ENCODE measurements around the gene CCDC185.
"Not testable (repeated sequence)": the region's sequence is repeated elsewhere in the genome, so short reads cannot be mapped to it uniquely, and the experiment has no call there.

Gene CCDC185

DNA sequence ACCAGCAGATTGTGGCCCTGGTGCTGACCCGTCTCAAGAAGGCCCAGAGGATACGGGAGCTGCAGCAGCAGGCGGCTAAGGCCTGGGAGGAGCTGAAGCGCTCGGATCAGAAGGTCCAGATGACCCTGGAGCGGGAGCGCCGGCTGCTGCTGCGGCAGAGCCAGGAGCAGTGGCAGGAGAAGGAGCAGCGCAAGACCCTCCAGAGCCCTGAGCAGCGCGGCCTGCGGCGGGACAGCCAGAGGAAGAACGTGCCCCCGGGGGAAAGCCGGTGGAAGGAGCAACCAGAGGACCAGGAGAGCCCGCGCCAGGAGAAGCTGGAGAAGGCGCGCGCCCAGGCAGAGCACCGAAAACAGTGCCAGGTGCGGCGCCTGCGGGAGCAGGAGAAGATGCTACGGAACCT is 1.0 kb downstream of the CCDC185 start:
- Histone ChIP-seq H3K27ac (ENCODE audit: insufficient read depth in 1 of 2, low read depth in 1 of 2, low read length in 2 of 2, poor library complexity in 1 of 2, severe bottlenecking in 2 of 2) (no peak overlapping the region), H3K36me3 (ENCODE audit: control insufficient read depth in 4 of 4, insufficient read depth in 4 of 4, low read length in 3 of 4) (no peaks in the 10 kb centered on the region), H3K4me3 (ENCODE audit: control insufficient read depth in 1 of 7, extremely low read depth in 1 of 7, insufficient read depth in 4 of 7, low read depth in 2 of 7, low read length in 6 of 7) (no peak overlapping the region), H3K27me3 (replicated peaks in 2 of 5; ENCODE audit: control insufficient read depth in 4 of 5, insufficient read depth in 5 of 5, low read length in 4 of 5) (peaks cover 10 to 57% (median 20%) of the 10 kb centered on the region in 5 experiments), H3K4me1 (ENCODE audit: control extremely low read depth in 1 of 4, control insufficient read depth in 4 of 4, insufficient read depth in 4 of 4, low read length in 3 of 4) (peaks cover 0 to 8% (median 4%) of the 10 kb centered on the region in 4 experiments), H3K9me3 (ENCODE audit: control extremely low read depth in 1 of 5, control insufficient read depth in 4 of 5, insufficient read depth in 2 of 5, low read depth in 1 of 5, low read length in 4 of 5) (peaks cover 0 to 5% (median 1%) of the 10 kb centered on the region in 5 experiments)
- DNase-seq, result no peak
- WGBS (ENCODE audit: insufficient coverage), result 96% methylated on average over 25 of the region's 27 CpGs
- ChIA-PET CTCF (no interaction called here), POLR2A (no interaction called here)

- H3K4me1 ChIP-seq (ENCODE audit: control extremely low read depth in 1 of 4, control insufficient read depth in 4 of 4, insufficient read depth in 4 of 4, low read length in 3 of 4), result peaks cover 0 to 8% (median 4%) of the 10 kb centered on the region in 4 experiments
- no peaks in the 10 kb centered on the region for H3K36me3 ChIP-seq (ENCODE audit: control insufficient read depth in 4 of 4, insufficient read depth in 4 of 4, low read length in 3 of 4)
- no peak overlapping the region for H3K27ac ChIP-seq (ENCODE audit: insufficient read depth in 1 of 2, low read depth in 1 of 2, low read length in 2 of 2, poor library complexity in 1 of 2, severe bottlenecking in 2 of 2)
- ChIA-PET CTCF (no interaction called here), POLR2A (no interaction called here)
- no peak for DNase-seq
- no peak overlapping the region for H3K4me3 ChIP-seq (ENCODE audit: control insufficient read depth in 1 of 7, extremely low read depth in 1 of 7, insufficient read depth in 4 of 7, low read depth in 2 of 7, low read length in 6 of 7)
- WGBS (ENCODE audit: insufficient coverage), result 95% methylated on average over 13 of the region's 13 CpGs
- peaks cover 10 to 54% (median 20%) of the 10 kb centered on the region in 5 experiments for H3K27me3 ChIP-seq (replicated peaks in 2 of 5; ENCODE audit: control insufficient read depth in 4 of 5, insufficient read depth in 5 of 5, low read length in 4 of 5)
- peaks cover 0 to 5% (median 1%) of the 10 kb centered on the region in 5 experiments for H3K9me3 ChIP-seq (ENCODE audit: control extremely low read depth in 1 of 5, control insufficient read depth in 4 of 5, insufficient read depth in 2 of 5, low read depth in 1 of 5, low read length in 4 of 5)
Measured at GRCh38 chr1:223394706-223395105, 1.5 kb downstream of the CCDC185 start.

DNA sequence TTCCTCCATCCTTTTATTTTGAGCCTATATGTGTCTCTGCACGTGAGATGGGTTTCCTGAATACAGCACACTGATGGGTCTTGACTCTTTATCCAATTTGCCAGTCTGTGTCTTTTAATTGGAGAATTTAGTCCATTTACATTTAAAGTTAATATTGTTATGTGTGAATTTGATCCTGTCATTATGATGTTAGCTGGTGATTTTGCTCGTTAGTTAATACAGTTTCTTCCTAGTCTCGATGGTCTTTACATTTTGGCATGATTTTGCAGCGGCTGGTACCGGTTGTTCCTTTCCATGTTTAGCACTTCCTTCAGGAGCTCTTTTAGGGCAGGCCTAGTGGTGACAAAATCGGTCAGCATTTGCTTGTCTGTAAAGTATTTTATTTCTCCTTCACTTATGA is 6.2 kb downstream of the CCDC185 start:
- H3K36me3 ChIP-seq (ENCODE audit: control insufficient read depth in 4 of 4, insufficient read depth in 4 of 4, low read length in 3 of 4); H3K4me3 ChIP-seq (ENCODE audit: control insufficient read depth in 1 of 7, extremely low read depth in 1 of 7, insufficient read depth in 4 of 7, low read depth in 2 of 7, low read length in 6 of 7); H3K9me3 ChIP-seq (ENCODE audit: control extremely low read depth in 1 of 5, control insufficient read depth in 4 of 5, insufficient read depth in 2 of 5, low read depth in 1 of 5, low read length in 4 of 5); H3K27me3 ChIP-seq (replicated peaks in 2 of 5; ENCODE audit: control insufficient read depth in 4 of 5, insufficient read depth in 5 of 5, low read length in 4 of 5); POLR2A ChIA-PET; CTCF ChIA-PET; H3K4me1 ChIP-seq (ENCODE audit: control extremely low read depth in 1 of 4, control insufficient read depth in 4 of 4, insufficient read depth in 4 of 4, low read length in 3 of 4); H3K27ac ChIP-seq (ENCODE audit: insufficient read depth in 1 of 2, low read depth in 1 of 2, low read length in 2 of 2, poor library complexity in 1 of 2, severe bottlenecking in 2 of 2); DNase-seq: not testable (repeated sequence)
- WGBS (ENCODE audit: insufficient coverage), result no CpG with 5 or more reads among the region's 6 CpGs

DNA sequence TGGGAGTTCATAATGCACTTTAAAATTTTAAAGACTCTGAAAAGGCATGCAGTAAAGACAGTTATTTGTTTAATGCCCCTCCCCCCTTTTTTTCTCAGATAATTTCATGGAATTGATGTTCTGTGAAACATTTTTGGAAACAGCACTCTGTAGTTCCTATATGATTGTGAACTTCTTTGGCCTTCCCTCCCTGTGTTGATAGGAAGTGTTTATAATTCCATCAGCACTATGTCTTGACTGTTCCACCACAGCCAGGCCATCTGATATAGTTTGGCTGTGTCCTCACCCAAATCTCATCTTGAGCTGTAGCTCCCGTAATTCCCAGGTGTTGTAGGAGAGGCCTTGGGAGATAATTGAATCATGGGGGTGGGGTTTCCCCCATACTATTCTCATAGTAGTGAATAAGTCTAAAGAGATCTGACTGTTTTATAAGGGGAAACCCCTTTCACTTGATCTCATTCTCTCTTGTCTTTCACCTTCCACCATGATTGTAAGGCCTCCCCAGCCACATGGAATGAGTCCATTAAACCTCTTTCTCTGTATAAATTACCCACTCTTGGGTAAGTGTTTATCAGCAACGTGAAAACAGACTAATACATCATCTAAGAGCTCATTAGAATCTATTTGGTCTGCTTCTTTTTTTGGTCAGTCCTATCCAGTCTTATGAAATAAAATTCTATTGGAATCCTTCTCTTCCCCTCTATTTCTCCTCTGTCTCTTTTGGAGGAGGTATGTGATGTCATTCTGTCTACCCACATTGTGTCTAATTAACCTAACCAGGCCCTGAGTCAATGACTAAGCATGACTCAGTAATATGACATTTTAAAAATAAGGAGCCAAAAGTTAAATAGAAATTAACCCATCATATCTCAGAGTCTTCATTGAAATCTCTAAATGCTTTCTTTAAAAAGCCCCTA is 8.9 kb downstream of the CCDC185 start:
- H3K4me1 ChIP-seq (ENCODE audit: control extremely low read depth in 1 of 4, control insufficient read depth in 4 of 4, insufficient read depth in 4 of 4, low read length in 3 of 4), result no peaks in the 10 kb centered on the region
- WGBS (ENCODE audit: insufficient coverage), result no CpG with 5 or more reads among the region's 2 CpGs
- H3K36me3 ChIP-seq (ENCODE audit: control insufficient read depth in 4 of 4, insufficient read depth in 4 of 4, low read length in 3 of 4), result no peaks in the 10 kb centered on the region
- no peaks in the 10 kb centered on the region for H3K27me3 ChIP-seq (replicated peaks in 2 of 5; ENCODE audit: control insufficient read depth in 4 of 5, insufficient read depth in 5 of 5, low read length in 4 of 5)
- DNase-seq, result peak; percentile 16 to 61 (median 50)
- ChIA-PET POLR2A (no interaction called here), CTCF (no interaction called here)
- no peak overlapping the region for H3K27ac ChIP-seq (ENCODE audit: insufficient read depth in 1 of 2, low read depth in 1 of 2, low read length in 2 of 2, poor library complexity in 1 of 2, severe bottlenecking in 2 of 2)
- peaks cover 0 to 4% (median 0%) of the 10 kb centered on the region in 5 experiments for H3K9me3 ChIP-seq (ENCODE audit: control extremely low read depth in 1 of 5, control insufficient read depth in 4 of 5, insufficient read depth in 2 of 5, low read depth in 1 of 5, low read length in 4 of 5)
- H3K4me3 ChIP-seq (ENCODE audit: control insufficient read depth in 1 of 7, extremely low read depth in 1 of 7, insufficient read depth in 4 of 7, low read depth in 2 of 7, low read length in 6 of 7), result no peak overlapping the region

- no peak for DNase-seq
- peaks cover 0 to 4% (median 0%) of the 10 kb centered on the region in 5 experiments for H3K9me3 ChIP-seq (ENCODE audit: control extremely low read depth in 1 of 5, control insufficient read depth in 4 of 5, insufficient read depth in 2 of 5, low read depth in 1 of 5, low read length in 4 of 5)
- 86% methylated on average over 1 of the region's 2 CpGs for WGBS (ENCODE audit: insufficient coverage)
- no peaks in the 10 kb centered on the region for H3K36me3 ChIP-seq (ENCODE audit: control insufficient read depth in 4 of 4, insufficient read depth in 4 of 4, low read length in 3 of 4)
- no peak overlapping the region for H3K4me3 ChIP-seq (ENCODE audit: control insufficient read depth in 1 of 7, extremely low read depth in 1 of 7, insufficient read depth in 4 of 7, low read depth in 2 of 7, low read length in 6 of 7)
- H3K27me3 ChIP-seq (replicated peaks in 2 of 5; ENCODE audit: control insufficient read depth in 4 of 5, insufficient read depth in 5 of 5, low read length in 4 of 5), result no peaks in the 10 kb centered on the region
- H3K27ac ChIP-seq (ENCODE audit: insufficient read depth in 1 of 2, low read depth in 1 of 2, low read length in 2 of 2, poor library complexity in 1 of 2, severe bottlenecking in 2 of 2), result no peak overlapping the region
- H3K4me1 ChIP-seq (ENCODE audit: control extremely low read depth in 1 of 4, control insufficient read depth in 4 of 4, insufficient read depth in 4 of 4, low read length in 3 of 4), result no peaks in the 10 kb centered on the region
- ChIA-PET POLR2A (no interaction called here), CTCF (no interaction called here)
Measured at GRCh38 chr1:223402790-223403142, 9.6 kb downstream of the CCDC185 start.

DNA sequence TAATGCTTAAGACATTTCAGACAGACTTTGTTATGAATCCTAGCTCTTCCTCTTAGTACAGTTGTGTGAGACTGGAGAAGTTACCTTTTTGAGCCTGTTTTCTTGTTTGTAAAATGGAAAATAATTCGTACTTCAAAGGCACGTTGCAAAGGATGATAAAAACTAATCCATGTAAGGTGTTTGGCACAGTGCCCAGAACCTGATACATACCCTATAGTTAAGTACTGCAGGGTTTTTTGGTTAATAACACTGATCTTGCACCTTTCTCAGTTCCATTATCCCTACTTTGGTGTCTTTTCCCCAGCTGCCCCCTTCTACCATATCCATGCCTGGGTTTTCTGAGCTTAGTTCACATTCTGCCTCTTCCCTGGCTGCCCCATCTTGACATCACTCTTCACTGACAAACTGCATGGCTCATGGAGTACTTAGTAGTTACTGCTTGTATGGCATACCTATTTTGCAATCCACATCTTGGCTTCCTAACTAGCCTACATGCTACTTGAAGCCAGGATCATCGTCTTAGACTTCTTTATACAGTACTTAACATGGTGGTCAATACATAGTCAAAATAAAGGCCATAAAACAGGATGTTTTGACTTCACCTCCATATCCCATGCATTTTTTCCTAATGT is 10.1 kb downstream of the CCDC185 start:
- CTCF ChIA-PET, result no interaction called here
- DNase-seq, result no peak

GRCh38 chr1:223405507-223405906 is 12.3 kb downstream of the CCDC185 start:
- Histone ChIP-seq H3K9me3 (ENCODE audit: control extremely low read depth in 1 of 5, control insufficient read depth in 4 of 5, insufficient read depth in 2 of 5, low read depth in 1 of 5, low read length in 4 of 5) (peaks cover 0 to 4% (median 0%) of the 10 kb centered on the region in 5 experiments), H3K27ac (ENCODE audit: insufficient read depth in 1 of 2, low read depth in 1 of 2, low read length in 2 of 2, poor library complexity in 1 of 2, severe bottlenecking in 2 of 2) (no peak overlapping the region), H3K4me3 (ENCODE audit: control insufficient read depth in 1 of 7, extremely low read depth in 1 of 7, insufficient read depth in 4 of 7, low read depth in 2 of 7, low read length in 6 of 7) (no peak overlapping the region), H3K4me1 (ENCODE audit: control extremely low read depth in 1 of 4, control insufficient read depth in 4 of 4, insufficient read depth in 4 of 4, low read length in 3 of 4) (no peaks in the 10 kb centered on the region), H3K36me3 (ENCODE audit: control insufficient read depth in 4 of 4, insufficient read depth in 4 of 4, low read length in 3 of 4) (no peaks in the 10 kb centered on the region), H3K27me3 (replicated peaks in 2 of 5; ENCODE audit: control insufficient read depth in 4 of 5, insufficient read depth in 5 of 5, low read length in 4 of 5) (no peaks in the 10 kb centered on the region)
- DNase-seq, result no peak
- POLR2A ChIA-PET, result no interaction called here
- CTCF ChIA-PET, result no interaction called here
- 100% methylated on average over 3 of the region's 3 CpGs for WGBS (ENCODE audit: insufficient coverage)

More for the DNA sequence above, 10.1 kb downstream of the CCDC185 start:
- POLR2A ChIA-PET, result no interaction called here
- Histone ChIP-seq H3K4me3 (ENCODE audit: control insufficient read depth in 1 of 7, extremely low read depth in 1 of 7, insufficient read depth in 4 of 7, low read depth in 2 of 7, low read length in 6 of 7) (no peak overlapping the region), H3K9me3 (ENCODE audit: control extremely low read depth in 1 of 5, control insufficient read depth in 4 of 5, insufficient read depth in 2 of 5, low read depth in 1 of 5, low read length in 4 of 5) (peaks cover 0 to 4% (median 0%) of the 10 kb centered on the region in 5 experiments), H3K27ac (ENCODE audit: insufficient read depth in 1 of 2, low read depth in 1 of 2, low read length in 2 of 2, poor library complexity in 1 of 2, severe bottlenecking in 2 of 2) (no peak overlapping the region), H3K27me3 (replicated peaks in 2 of 5; ENCODE audit: control insufficient read depth in 4 of 5, insufficient read depth in 5 of 5, low read length in 4 of 5) (no peaks in the 10 kb centered on the region), H3K36me3 (ENCODE audit: control insufficient read depth in 4 of 4, insufficient read depth in 4 of 4, low read length in 3 of 4) (no peaks in the 10 kb centered on the region), H3K4me1 (ENCODE audit: control extremely low read depth in 1 of 4, control insufficient read depth in 4 of 4, insufficient read depth in 4 of 4, low read length in 3 of 4) (no peaks in the 10 kb centered on the region)
- 81% methylated on average over 3 of the region's 3 CpGs for WGBS (ENCODE audit: insufficient coverage)

Measured in common myeloid progenitor, CD34-positive (primary cell).